ENCODE results near the gene HPF1.

Gene HPF1

DNA sequence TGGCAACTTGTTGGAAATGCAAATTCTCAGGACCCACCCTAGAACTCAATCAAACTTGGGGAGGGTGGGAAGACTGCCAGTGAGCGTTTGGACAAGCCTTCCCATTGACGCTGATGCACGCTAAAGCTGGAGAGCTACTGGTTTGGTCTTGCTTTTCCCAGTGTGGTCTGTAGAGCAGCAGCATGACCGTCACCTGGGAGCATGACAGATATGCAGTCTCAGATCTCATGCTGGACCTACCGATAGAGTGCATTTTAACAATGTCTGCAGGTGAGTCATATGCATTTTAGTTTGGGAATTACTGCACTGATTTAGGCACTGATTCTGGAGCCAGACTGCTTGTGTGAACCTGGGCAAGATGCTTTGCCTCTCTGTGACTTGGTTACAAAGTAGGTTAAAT is 27.2 kb downstream of the HPF1 start:
- no peak for DNase-seq

DNA sequence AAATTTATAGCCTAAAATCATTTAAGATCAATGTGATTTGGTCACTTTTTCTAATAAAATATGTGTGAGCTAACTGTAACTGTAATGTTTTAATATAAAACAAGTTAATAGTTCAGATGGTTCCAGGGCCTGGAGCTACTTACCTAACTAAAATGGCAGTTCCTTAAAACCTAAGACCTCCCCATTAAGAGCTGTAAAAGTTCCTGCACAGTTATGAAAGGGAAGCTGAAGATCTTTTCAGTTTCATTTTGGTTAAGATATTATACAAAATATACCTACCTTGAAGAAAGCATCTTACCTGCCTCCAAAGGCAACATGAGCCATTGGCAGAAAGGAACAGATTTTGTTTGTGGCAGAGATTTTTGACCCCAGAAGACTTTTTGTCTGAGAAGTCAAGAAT is 30.1 kb downstream of the HPF1 start:
- DNase-seq, result no peak

DNA sequence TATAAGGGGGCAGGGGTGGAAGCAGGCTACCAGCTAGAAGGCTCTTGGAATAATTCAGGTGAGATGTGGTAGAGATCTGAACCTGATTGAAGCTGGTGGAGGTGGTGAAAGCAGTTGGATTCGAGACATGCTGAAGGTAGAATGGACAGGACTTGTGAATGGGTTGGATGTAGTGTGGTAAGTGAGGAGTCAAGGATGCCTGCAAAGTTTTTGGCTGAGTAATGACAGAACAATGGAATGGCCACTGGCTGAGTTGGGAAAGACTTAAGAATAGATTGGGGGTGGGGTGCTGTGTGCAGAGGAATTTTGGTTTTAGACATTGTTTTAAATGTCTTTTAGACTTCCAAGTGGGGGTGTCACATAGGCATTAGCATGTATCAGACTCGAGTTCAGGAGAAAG is 33.5 kb downstream of the HPF1 start:
- no peak for DNase-seq

DNA sequence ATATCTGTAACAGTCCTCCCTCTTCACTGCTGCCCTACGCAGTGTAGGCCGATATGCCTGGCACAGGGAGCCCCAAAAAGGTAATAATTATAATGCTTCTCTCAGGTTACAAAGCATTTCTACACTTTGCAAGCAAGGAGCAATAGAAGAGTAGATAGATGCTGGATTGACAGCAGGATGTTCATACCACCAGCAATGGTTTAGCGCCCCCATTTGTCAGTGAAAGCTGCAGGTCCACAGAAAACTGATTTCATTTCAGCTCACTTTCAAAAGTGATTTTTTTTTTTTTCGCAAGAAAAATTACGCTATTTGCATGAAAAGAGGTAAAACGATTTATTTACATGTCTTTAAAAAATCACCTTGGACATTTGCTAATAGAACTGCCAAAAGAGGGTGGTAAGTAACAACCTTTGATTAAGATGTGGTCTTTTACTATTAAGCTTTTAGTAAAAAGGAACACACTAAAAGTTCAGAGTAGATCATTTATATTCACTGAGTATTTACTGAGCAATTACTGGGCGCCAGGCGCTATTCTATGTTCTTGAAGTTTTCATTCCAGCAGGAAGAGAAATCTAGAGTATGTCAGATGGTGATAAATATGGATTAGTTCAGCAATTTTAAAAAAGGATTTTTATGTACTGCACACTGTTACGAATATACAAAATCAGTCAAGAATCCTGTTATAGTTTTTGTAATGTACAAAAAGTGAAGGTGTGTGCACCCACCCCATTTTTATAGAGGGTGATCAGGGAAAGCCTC is 34.4 kb downstream of the HPF1 start:
- DNase-seq, result no peak

DNA sequence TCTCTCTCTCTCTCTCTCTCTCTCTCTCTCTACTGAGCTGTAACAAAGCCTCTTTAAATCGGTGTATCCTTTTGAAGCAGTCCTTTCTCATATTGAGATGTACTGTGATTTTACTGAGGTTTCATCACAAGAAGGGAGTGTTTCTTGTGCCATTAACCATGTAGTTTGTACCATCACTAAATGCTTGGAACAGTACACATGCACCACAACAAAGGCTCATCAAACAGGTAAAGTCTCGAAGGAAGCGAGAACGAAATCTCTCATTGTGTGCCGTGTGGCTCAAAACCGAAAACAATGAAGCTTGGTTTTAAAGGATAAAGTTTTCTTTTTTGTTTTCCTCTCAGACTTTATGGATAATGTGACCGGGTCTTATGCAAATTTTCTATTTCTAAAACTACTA is 37.2 kb downstream of the HPF1 start:
- no peak for DNase-seq

DNA sequence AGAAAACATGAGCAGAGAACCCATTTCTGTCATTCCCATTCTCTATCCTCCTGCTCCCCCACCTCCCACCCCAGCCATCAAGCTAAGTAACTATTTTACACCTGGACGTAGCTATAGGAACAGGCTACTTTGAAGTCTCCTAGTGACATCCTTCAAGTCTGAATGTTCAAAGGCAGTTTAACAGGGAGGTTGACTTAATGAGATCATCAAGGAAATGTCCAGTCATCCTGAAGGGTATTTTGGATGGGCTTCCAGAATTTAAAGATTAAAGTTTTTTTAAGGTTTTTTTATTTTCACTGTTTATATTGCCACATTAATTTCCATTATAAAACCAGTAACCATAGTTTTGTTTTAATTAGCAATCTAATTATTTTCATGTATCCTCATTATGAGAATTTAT is 41.1 kb downstream of the HPF1 start:
- DNase-seq, result no peak

DNA sequence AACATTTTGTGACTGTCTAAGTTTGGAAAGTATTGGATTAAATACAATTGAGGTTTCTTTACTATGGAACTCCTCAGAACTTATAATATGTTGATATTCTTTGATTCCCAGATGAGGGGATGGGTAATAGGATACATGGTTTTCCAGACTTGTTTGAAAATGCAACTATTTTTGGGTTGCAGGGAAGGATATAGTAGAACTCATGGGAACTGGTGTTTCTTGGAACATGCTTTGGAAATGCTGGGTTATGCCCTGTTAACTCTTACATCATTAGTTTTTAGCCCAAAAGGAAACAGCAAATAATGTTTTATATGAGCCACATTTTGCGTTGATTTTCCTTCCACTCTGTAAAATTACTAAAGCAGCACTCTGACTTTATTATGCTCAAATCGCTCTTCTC is 41.9 kb downstream of the HPF1 start:
- no peak for DNase-seq

DNA sequence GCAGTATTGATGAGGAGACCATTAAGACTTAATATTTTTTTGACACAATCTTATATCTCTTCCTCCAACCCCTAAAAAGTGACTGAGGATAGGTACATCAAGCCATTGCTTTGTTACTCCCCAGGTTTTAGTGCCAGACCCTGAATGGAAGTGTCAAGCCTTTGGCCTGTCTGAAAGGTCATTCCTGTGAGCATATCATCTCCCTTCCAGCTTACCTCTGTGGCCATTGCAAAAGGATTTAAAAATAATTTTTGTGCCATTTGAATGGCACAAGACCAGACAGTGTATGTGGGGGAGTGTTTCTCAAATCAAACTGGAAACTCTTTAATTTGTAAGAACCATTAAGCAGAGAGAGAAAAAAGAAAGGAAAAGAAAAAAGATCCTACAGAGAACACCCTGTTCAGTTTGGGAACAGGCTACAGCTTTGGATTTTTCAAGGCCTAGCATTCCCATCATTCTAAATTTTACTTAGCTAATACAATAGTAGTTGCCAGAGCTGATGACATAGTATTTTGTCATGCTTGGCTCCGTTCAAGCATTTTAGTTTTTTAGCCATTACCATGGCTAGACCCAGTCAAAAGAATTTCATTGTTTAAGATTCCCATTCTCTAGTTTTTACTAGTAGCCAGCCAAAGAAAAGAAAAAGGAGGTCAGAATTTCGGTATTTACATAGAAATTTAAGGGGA is 49.6 kb downstream of the HPF1 start:
- DNase-seq, result no peak

DNA sequence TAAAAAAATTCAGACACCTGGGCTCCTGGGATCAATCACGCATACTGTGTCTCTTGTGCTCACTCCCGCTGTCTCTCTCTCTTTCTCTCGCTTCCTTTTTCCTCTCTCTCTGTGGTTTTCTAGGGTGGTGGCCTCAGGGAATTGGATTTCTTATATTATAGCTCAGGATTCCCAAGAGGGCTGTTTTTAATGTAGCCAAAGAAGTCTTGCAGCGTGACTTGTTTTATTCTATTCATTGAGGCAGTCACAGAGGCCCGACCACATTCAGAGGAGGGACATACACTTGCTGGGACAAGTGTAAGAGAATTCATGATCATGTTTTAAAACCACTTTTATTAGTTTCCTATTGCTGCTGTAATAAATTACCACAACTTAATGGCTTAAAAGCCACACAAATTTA is 59.4 kb downstream of the HPF1 start:
- no peak for DNase-seq

DNA sequence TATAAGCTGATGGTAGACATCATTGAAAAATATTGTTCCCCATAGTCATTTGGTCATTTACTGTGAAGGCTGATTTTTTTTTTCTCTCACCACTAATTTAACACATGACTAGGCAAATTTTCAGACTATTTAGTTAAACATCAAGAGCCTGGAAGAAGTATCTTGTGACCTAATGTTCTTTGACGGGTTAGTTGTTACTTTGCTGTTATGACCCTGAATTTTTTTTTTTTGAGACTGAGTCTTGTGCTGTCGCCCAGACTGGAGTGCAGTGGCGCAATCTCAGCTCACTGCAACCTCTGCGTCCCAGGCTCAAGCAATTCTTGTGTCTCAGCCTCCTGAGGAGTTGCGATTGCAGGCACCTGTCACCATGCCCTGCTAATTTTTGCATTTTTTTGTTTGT is 67.0 kb downstream of the HPF1 start:
- DNase-seq, result no peak

DNA sequence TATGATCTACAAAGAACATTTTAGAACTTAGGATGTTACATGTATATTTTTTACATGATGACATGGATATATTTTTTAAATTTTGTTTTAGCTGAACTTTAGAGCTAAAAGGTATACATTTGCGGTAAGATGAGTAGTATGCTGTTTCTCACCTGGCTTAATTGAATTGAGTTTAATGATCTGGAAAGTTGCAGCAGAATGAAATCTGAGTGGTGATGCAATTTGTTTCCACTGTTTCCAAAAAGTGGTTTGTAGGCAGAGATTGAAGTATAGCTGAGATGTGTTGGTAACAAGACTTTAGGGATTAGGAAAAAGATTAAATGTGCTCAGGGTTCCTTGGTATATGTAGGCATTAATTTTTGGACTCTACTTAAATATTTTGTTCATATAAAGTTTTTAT is 68.1 kb downstream of the HPF1 start:
- DNase-seq, result no peak

DNA sequence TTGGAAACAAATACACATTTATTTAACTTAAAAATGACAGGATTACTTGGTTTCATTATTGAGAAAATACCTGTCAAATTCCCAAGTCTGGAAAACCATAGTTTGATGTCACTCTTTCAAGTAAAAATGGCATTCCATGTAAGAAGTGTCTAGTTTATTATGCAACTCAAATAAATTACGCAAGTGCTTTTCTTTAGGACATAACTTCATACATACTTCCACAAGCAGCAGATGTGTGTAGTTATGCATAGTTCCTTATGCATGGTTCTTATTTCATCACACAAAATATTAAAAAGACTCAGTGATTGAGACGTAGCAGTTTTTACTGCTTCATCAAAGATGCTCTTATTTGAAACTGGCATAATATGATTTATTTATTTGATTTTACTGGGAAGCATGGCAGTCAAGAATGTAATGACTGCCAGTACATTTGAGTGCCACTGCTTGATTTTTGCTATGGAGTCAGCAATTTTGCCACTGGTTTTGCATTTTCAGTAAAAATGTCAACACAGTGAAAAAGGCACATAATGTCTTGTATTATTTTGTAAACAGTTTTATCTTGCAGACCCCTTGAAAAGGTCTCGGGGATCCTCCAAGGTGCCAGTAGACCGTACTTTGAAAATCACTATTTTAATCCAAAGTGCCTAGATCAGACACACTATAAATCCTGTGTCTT is 75.2 kb downstream of the HPF1 start:
- no peak for DNase-seq
